Keratinocyte (primary cell): ENCODE data around the gene SSBP2.

Source experiments
- EZH2 ChIP-seq: IDR thresholded peaks from one replicate; pipeline ENCODE4 v1.6.1; 2012; ENCODE audit warnings: inconsistent platforms, mild to moderate bottlenecking, low read length, moderate library complexity
- TF ChIP-seq, protein P1 (sequence below), 3 experiments: IDR thresholded peaks in 1 of 3; conservative IDR thresholded peaks in 1 of 3; optimal IDR thresholded peaks in 1 of 3; 2 replicates in 2 of 3; 3 replicates in 1 of 3; pipeline versions ENCODE3 to v1.5.1; 2011; ENCODE audit warnings: low read length in 3 of 3, mild to moderate bottlenecking in 3 of 3, moderate library complexity in 2 of 3, control low read depth in 1 of 3, inconsistent platforms in 1 of 3; ENCODE audit not compliant: insufficient read depth in 2 of 3; ENCODE audit errors: extremely low read depth in 1 of 3

DNA sequence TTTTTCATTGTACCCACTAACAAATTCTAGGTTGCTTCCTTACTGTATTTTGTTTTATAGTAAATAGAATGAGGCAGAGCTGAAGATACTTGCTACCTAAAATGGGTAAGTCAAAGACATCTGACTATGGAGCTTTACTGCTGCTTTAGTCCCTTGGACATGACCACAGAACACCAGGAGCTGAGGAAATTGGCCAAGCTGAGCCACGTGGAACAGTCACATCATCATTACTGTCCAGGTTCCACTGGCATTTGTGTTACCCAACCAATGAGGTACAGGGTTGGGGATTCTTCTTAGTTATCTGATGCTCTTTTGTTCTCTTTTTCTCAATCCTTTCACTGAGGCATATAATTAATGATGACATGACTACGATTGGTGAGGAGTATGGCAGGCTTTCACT is 47.1 kb downstream of the SSBP2 start:
- TF ChIP-seq EZH2, result no peak
- TF ChIP-seq, protein P1, sequence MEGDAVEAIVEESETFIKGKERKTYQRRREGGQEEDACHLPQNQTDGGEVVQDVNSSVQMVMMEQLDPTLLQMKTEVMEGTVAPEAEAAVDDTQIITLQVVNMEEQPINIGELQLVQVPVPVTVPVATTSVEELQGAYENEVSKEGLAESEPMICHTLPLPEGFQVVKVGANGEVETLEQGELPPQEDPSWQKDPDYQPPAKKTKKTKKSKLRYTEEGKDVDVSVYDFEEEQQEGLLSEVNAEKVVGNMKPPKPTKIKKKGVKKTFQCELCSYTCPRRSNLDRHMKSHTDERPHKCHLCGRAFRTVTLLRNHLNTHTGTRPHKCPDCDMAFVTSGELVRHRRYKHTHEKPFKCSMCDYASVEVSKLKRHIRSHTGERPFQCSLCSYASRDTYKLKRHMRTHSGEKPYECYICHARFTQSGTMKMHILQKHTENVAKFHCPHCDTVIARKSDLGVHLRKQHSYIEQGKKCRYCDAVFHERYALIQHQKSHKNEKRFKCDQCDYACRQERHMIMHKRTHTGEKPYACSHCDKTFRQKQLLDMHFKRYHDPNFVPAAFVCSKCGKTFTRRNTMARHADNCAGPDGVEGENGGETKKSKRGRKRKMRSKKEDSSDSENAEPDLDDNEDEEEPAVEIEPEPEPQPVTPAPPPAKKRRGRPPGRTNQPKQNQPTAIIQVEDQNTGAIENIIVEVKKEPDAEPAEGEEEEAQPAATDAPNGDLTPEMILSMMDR (optimal IDR thresholded peaks at IDR 0.05 in 1 of 3, IDR thresholded peaks at IDR 0.05 in 1 of 3, conservative IDR thresholded peaks at IDR 0.05 in 1 of 3; ENCODE audit: extremely low read depth in 1 of 3, insufficient read depth in 2 of 3, low read length in 3 of 3), result no peak
